CD4-positive, alpha-beta memory T cell (primary cell): ENCODE measurements around the gene TREH. TPM values are rescaled to one million over a fixed set of nuclear protein-coding genes. Genes with fewer than 3 reads are reported as not detected.
A peak's percentile ranks its signal among the peaks of the same experiment; 100 is the strongest.

Experiments
- CTCF ChIA-PET: fragments of 350-600 bp; sonication (Branson Sonifier 250); formaldehyde crosslinking; loops from one replicate; lab custom pipeline; 2021; ENCODE audit warnings: inconsistent platforms; ENCODE audit not compliant: partially characterized antibody; lab: Charles Lee
- POLR2A ChIA-PET: fragments of 350-600 bp; sonication (Branson Sonifier 250); formaldehyde crosslinking; loops from one replicate; lab custom pipeline; 2021; ENCODE audit not compliant: partially characterized antibody; lab: Charles Lee
- DNase-seq, 5 donors: peaks; one replicate each; pipeline versions ENCODE4 v3.0.0 to v3.0.0-alpha.2; 2020 to 2022; ENCODE audit warnings: mixed read lengths in 1 of 5
- H3K27ac ChIP-seq: one replicate; pipeline ENCODE4 v1.7.0; 2013; ENCODE audit warnings: low read depth, low read length
- H3K27me3 ChIP-seq: 2 replicates; pipeline ENCODE4 v1.7.0; 2013; ENCODE audit warnings: mild to moderate bottlenecking, low read length, moderate library complexity; ENCODE audit not compliant: insufficient read depth
- H3K36me3 ChIP-seq: 2 replicates; pipeline ENCODE4 v1.7.0; 2013; ENCODE audit warnings: mild to moderate bottlenecking, low read length, moderate library complexity; ENCODE audit not compliant: insufficient read depth
- H3K4me1 ChIP-seq: 2 replicates; pipeline ENCODE4 v1.7.0; 2013; ENCODE audit warnings: mild to moderate bottlenecking, low read length, moderate library complexity; ENCODE audit not compliant: insufficient read depth
- H3K4me3 ChIP-seq, 2 donors: one replicate each; pipeline ENCODE4 v1.7.0; 2013; ENCODE audit warnings: low read length in 2 of 2, mild to moderate bottlenecking in 1 of 2
- H3K9me3 ChIP-seq, 2 donors: one replicate each; pipeline ENCODE4 v1.7.0; 2013; ENCODE audit warnings: low read length in 2 of 2, control low read depth in 1 of 2; ENCODE audit not compliant: control insufficient read depth in 1 of 2
- H3K27ac Mint-ChIP-seq, 7 donors: one replicate each; pipeline ENCODE4 v1.8.0; 2020 to 2021; ENCODE audit warnings: mixed read lengths in 7 of 7, mild to moderate bottlenecking in 6 of 7, inconsistent platforms in 3 of 7, moderate library complexity in 3 of 7
- H3K27me3 Mint-ChIP-seq, 2 donors: one replicate each; pipeline ENCODE4 v1.8.0; 2020 to 2021; ENCODE audit warnings: mixed read lengths in 2 of 2
- H3K36me3 Mint-ChIP-seq, 2 donors: one replicate each; pipeline ENCODE4 v1.8.0; 2020 to 2021; ENCODE audit warnings: mixed read lengths in 2 of 2, inconsistent platforms in 1 of 2, mild to moderate bottlenecking in 1 of 2
- H3K4me1 Mint-ChIP-seq, 4 donors: one replicate each; pipeline ENCODE4 v1.8.0; 2020 to 2021; ENCODE audit warnings: mixed read lengths in 4 of 4, mild to moderate bottlenecking in 1 of 4
- H3K4me3 Mint-ChIP-seq, 8 donors: one replicate each; pipeline ENCODE4 v1.8.0; 2020 to 2021; ENCODE audit warnings: mixed read lengths in 8 of 8, mild to moderate bottlenecking in 7 of 8, moderate library complexity in 6 of 8, inconsistent platforms in 3 of 8
- H3K9me3 Mint-ChIP-seq, 8 donors: one replicate each; pipeline ENCODE4 v1.8.0; 2020 to 2021; ENCODE audit warnings: mixed read lengths in 8 of 8, mild to moderate bottlenecking in 5 of 8, inconsistent platforms in 3 of 8, moderate library complexity in 1 of 8
- intact Hi-C: fragments of 100-400 bp; cut with micrococcal nuclease; formaldehyde crosslinking; loops from one replicate; pipeline ENCODE4 v1.15.1; 2023
- microRNA-seq: library from miRNA; unstranded; fragments of <30 nt; microRNA quantifications from one replicate; pipeline ENCODE4 v1.2.0, GENCODE V29; 2021; ENCODE audit warnings: borderline replicate concordance, borderline number of aligned reads, borderline microRNAs expressed, mixed read lengths
- polyA plus RNA-seq, 2 donors: library from polyadenylated mRNA; unstranded; fragments of 300-500 nt; fragmentation: Illumina TruSeq; gene quantifications; one replicate each; pipeline ENCODE4 v1.2.3, GENCODE V29; 2021
- total RNA-seq, 2 experiments: library from RNA; stranded (reverse); gene quantifications; one replicate each; pipeline ENCODE4 v1.2.3, GENCODE V29; 2021

TREH gene
- total and polyA plus RNA-seq, 4 experiments from 2014 or later, result not detected

- ChIA-PET POLR2A (interaction anchor here (0.7 to 3.9 kb wide), 6 partner anchors 14 to 248 kb away, joined by 3 to 13 read pairs (median 4); partner anchors contain the start of genes DDX6 and KMT2A), CTCF (interaction anchor here (0.7 to 10.7 kb wide), 13 partner anchors 9 to 1379 kb away, joined by 3 to 106 read pairs (median 4); partner anchors contain the start of gene UPK2)
- peaks cover 2 to 4% of the 10 kb centered on the region in 2 donors for H3K27me3 Mint-ChIP-seq
- H3K4me3 ChIP-seq, result peak overlapping the region; percentile 29 to 54
- no peaks in the 10 kb centered on the region for H3K36me3 Mint-ChIP-seq
- H3K9me3 ChIP-seq, result no peaks in the 10 kb centered on the region
- H3K4me1 ChIP-seq, result peaks cover 24% of the 10 kb centered on the region
- H3K4me1 Mint-ChIP-seq, result peaks cover 15 to 36% (median 21%) of the 10 kb centered on the region in 4 donors
- H3K9me3 Mint-ChIP-seq, result peaks cover 0 to 1% (median 0%) of the 10 kb centered on the region in 8 donors
- no peaks in the 10 kb centered on the region for H3K27me3 ChIP-seq
- DNase-seq, result peak; percentile 22 to 50 (median 29)
- intact Hi-C loops, result loop anchor here (2.0 kb wide), 1 partner anchor 37 kb away; the partner anchor contains the start of gene ARCN1
- H3K36me3 ChIP-seq, result no peaks in the 10 kb centered on the region
- H3K4me3 Mint-ChIP-seq, result peak overlapping the region; percentile 75 to 95 (median 86)
- peak overlapping the region; percentile 81 to 99 (median 93) for H3K27ac Mint-ChIP-seq
- peak overlapping the region; percentile 67 for H3K27ac ChIP-seq
Measured at GRCh38 chr11:118609380-118610224, 69.8 kb downstream of the TREH start.

GRCh38 chr11:118608360-118609227, 70.9 kb downstream of the TREH start:
- Mint-ChIP-seq H3K4me1 (peaks cover 15 to 36% (median 21%) of the 10 kb centered on the region in 4 donors), H3K27me3 (peaks cover 2 to 4% of the 10 kb centered on the region in 2 donors), H3K27ac (peak overlapping the region; percentile 75 to 99 (median 93)), H3K9me3 (peaks cover 0 to 1% (median 0%) of the 10 kb centered on the region in 8 donors), H3K36me3 (peaks cover 0 to 3% of the 10 kb centered on the region in 2 donors), H3K4me3 (peak overlapping the region; percentile 71 to 95 (median 81))
- DNase-seq, result peak; percentile 84 to 96 (median 87)
- Histone ChIP-seq H3K4me3 (peak overlapping the region; percentile 23 to 62), H3K27me3 (no peaks in the 10 kb centered on the region), H3K9me3 (no peaks in the 10 kb centered on the region), H3K27ac (peak overlapping the region; percentile 67), H3K36me3 (no peaks in the 10 kb centered on the region), H3K4me1 (peaks cover 24% of the 10 kb centered on the region)
- ChIA-PET POLR2A (interaction anchor here (0.8 to 3.9 kb wide), 8 partner anchors 10 to 410 kb away, joined by 3 to 13 read pairs (median 4); partner anchors contain the start of genes KMT2A, RPS25 and TRAPPC4), CTCF (interaction anchor here (0.6 to 10.7 kb wide), 15 partner anchors 8 to 464 kb away, joined by 3 to 106 read pairs (median 4); partner anchors contain the start of gene UPK2)
- intact Hi-C loops, result loop anchor here (2.0 kb wide), 1 partner anchor 36 kb away; the partner anchor contains the start of gene ARCN1

GRCh38 chr11:118607401-118608359, 71.8 kb downstream of the TREH start, which contains the start of gene PHLDB1:
Gene PHLDB1 (plus strand): TSS chr11:118607615. CDS start chr11:118613837, 6,222 bp downstream.
- Histone ChIP-seq H3K9me3 (no peaks in the 10 kb centered on the region), H3K27me3 (no peaks in the 10 kb centered on the region), H3K36me3 (peaks cover 4% of the 10 kb centered on the region), H3K27ac (peak within 1 kb of the TSS; percentile 67), H3K4me3 (peak within 1 kb of the TSS; percentile 23 to 62), H3K4me1 (peaks cover 24% of the 10 kb centered on the region)
- peak; percentile 44 to 80 (median 46) for DNase-seq
- peak within 1 kb of the TSS; percentile 79 to 99 (median 87) for H3K27ac Mint-ChIP-seq
- peaks cover 0 to 1% (median 0%) of the 10 kb centered on the region in 8 donors for H3K9me3 Mint-ChIP-seq
- ChIA-PET POLR2A (interaction anchor here (0.9 to 2.2 kb wide), 5 partner anchors 12 to 171 kb away, joined by 3 to 10 read pairs (median 4); partner anchors contain the start of gene KMT2A), CTCF (interaction anchor here (0.6 to 10.7 kb wide), 5 partner anchors 9 to 28 kb away, joined by 3 to 106 read pairs (median 7); no protein-coding TSS in a partner anchor)
- peaks cover 3 to 6% of the 10 kb centered on the region in 2 donors for H3K36me3 Mint-ChIP-seq
- peaks cover 15 to 36% (median 21%) of the 10 kb centered on the region in 4 donors for H3K4me1 Mint-ChIP-seq
- intact Hi-C loops, result loop anchor here (2.0 kb wide), 1 partner anchor 35 kb away; the partner anchor contains the start of gene ARCN1
- peak within 1 kb of the TSS; percentile 76 to 95 (median 84) for H3K4me3 Mint-ChIP-seq
- peaks cover 2 to 4% of the 10 kb centered on the region in 2 donors for H3K27me3 Mint-ChIP-seq

Small RNAs within 50 kb of the gene (microRNA-seq; reads per million reads assigned to microRNA genes)
- gene MIR6716, result not detected

Other genes with a start within 250 kb of the TREH start
- gene KMT2A, start 243.2 kb downstream of the TREH start, total RNA-seq, result 100 to 1,000 TPM; 185 to 202 TPM
- 10 to 100 TPM in 1 of 2 donors, 1 to 10 TPM in 1; 4.6 to 51.9 TPM for gene KMT2A, start 243.2 kb downstream of the TREH start, polyA plus RNA-seq
- gene TTC36, start 152.2 kb downstream of the TREH start, total RNA-seq, result 1 to 10 TPM; 1.1 to 1.2 TPM
- gene TTC36, start 152.2 kb downstream of the TREH start, polyA plus RNA-seq, result under 1 TPM; 0.39 to 0.49 TPM
- gene TMEM25, start 148.5 kb downstream of the TREH start, total RNA-seq, result 10 to 100 TPM; 19.5 to 20.0 TPM
- gene TMEM25, start 148.5 kb downstream of the TREH start, polyA plus RNA-seq, result 10 to 100 TPM; 16.5 to 26.5 TPM
- 10 to 100 TPM; 12.1 to 14.9 TPM for gene IFT46, start 113.7 kb downstream of the TREH start, total RNA-seq
- gene IFT46, start 113.7 kb downstream of the TREH start, polyA plus RNA-seq, result 1 to 10 TPM; 5.7 to 5.9 TPM
- gene ARCN1, start 107.2 kb downstream of the TREH start, total RNA-seq, result 100 to 1,000 TPM; 133 to 134 TPM
- 100 to 1,000 TPM; 157 to 168 TPM for gene ARCN1, start 107.2 kb downstream of the TREH start, polyA plus RNA-seq
- gene PHLDB1, start 72.0 kb downstream of the TREH start, total RNA-seq, result 1 to 10 TPM; 3.0 to 3.9 TPM
- gene PHLDB1, start 72.0 kb downstream of the TREH start, polyA plus RNA-seq, result 1 to 10 TPM in 1 of 2 donors, under 1 TPM in 1; 0.34 to 1.2 TPM
- 100 to 1,000 TPM; 299 to 304 TPM for gene DDX6, start 111.5 kb upstream of the TREH start, total RNA-seq
- 10 to 100 TPM; 74.6 to 90.9 TPM for gene DDX6, start 111.5 kb upstream of the TREH start, polyA plus RNA-seq
- gene CXCR5, start 204.2 kb upstream of the TREH start, total RNA-seq, result 10 to 100 TPM; 21.1 to 21.5 TPM
- gene CXCR5, start 204.2 kb upstream of the TREH start, polyA plus RNA-seq, result 10 to 100 TPM in 1 of 2 donors, 1 to 10 TPM in 1; 7.9 to 18.2 TPM
- 100 to 1,000 TPM; 216 to 232 TPM for gene BCL9L, start 246.3 kb upstream of the TREH start, total RNA-seq
- gene BCL9L, start 246.3 kb upstream of the TREH start, polyA plus RNA-seq, result 10 to 100 TPM in 1 of 2 donors, under 1 TPM in 1; 0.45 to 10.9 TPM